HAP-1 (cell line): ENCODE results near the gene DOCK10.

Experiments
- DNase-seq, 2 experiments: peaks; one replicate each; pipeline ENCODE4 v3.0.0-alpha.2; 2016 to 2020; ENCODE audit warnings: low spot score in 2 of 2
- H3K27me3 ChIP-seq: fragments of 250-450 bp; sonication (Bioruptor Pico); 2 replicates; pipeline ENCODE4 v1.5.1; 2020; ENCODE audit warnings: low read depth, mild to moderate bottlenecking, moderate library complexity
- H3K36me3 ChIP-seq: fragments of 250-450 bp; sonication (Bioruptor Pico); replicated peaks from 2 replicates; pipeline ENCODE4 v1.5.1; 2020; ENCODE audit warnings: mild to moderate bottlenecking
- H3K4me1 ChIP-seq: fragments of 250-450 bp; sonication (Bioruptor Pico); 2 replicates; pipeline ENCODE4 v1.5.1; 2020; ENCODE audit warnings: mild to moderate bottlenecking
- H3K4me3 ChIP-seq: fragments of 250-450 bp; sonication (Bioruptor Pico); 2 replicates; pipeline ENCODE4 v1.5.1; 2020; ENCODE audit warnings: mild to moderate bottlenecking, moderate library complexity
- H3K9me3 ChIP-seq: fragments of 250-450 bp; sonication (Bioruptor Pico); 2 replicates; pipeline ENCODE4 v1.5.1; 2020; ENCODE audit warnings: mild to moderate bottlenecking, moderate library complexity
- in situ Hi-C: fragments of 300-500 bp; cut with MboI; formaldehyde crosslinking; loops from 3 replicates; pipeline ENCODE4 v1.14.3; 2020; ENCODE audit warnings: low sequenced_read_pairs, inconsistent platforms, mixed read lengths

The DOCK10 gene

GRCh38 chr2:224885836-224886547 is 156.3 kb downstream of the DOCK10 start:
- no peaks in the 10 kb centered on the region for H3K36me3 ChIP-seq
- H3K27me3 ChIP-seq: no peaks in the 10 kb centered on the region; the same call in 1 of the 2 replicates
- in situ Hi-C loops: no loop called here
- DNase-seq: no peak
- H3K4me1 ChIP-seq: no peaks in the 10 kb centered on the region
- H3K4me3 ChIP-seq: no peak overlapping the region
- H3K9me3 ChIP-seq: no peaks in the 10 kb centered on the region

GRCh38 chr2:224885291-224885690 is 157.0 kb downstream of the DOCK10 start:
- DNase-seq: no peak
- Histone ChIP-seq H3K9me3 (no peaks in the 10 kb centered on the region), H3K4me3 (no peak overlapping the region), H3K36me3 (no peaks in the 10 kb centered on the region), H3K4me1 (no peaks in the 10 kb centered on the region), H3K27me3 (no peaks in the 10 kb centered on the region; the same call in 1 of the 2 replicates)
- in situ Hi-C loops: no loop called here

GRCh38 chr2:224884188-224884587 is 158.1 kb downstream of the DOCK10 start:
- in situ Hi-C loops: no loop called here
- no peaks in the 10 kb centered on the region for H3K4me1 ChIP-seq
- no peaks in the 10 kb centered on the region for H3K9me3 ChIP-seq
- DNase-seq: no peak
- H3K4me3 ChIP-seq: no peak overlapping the region
- no peaks in the 10 kb centered on the region for H3K36me3 ChIP-seq
- H3K27me3 ChIP-seq: no peaks in the 10 kb centered on the region; the same call in 1 of the 2 replicates

- in situ Hi-C loops: no loop called here
- Histone ChIP-seq H3K27me3 (no peaks in the 10 kb centered on the region; the same call in 1 of the 2 replicates), H3K4me1 (no peaks in the 10 kb centered on the region), H3K36me3 (no peaks in the 10 kb centered on the region), H3K4me3 (no peak overlapping the region), H3K9me3 (no peaks in the 10 kb centered on the region)
- no peak for DNase-seq
These were observed 158.6 kb downstream of the DOCK10 start for GRCh38 chr2:224883700-224884099.

GRCh38 chr2:224883172-224883516 is 159.1 kb downstream of the DOCK10 start:
- in situ Hi-C loops: no loop called here
- no peaks in the 10 kb centered on the region for H3K4me1 ChIP-seq
- no peaks in the 10 kb centered on the region for H3K36me3 ChIP-seq
- H3K4me3 ChIP-seq: no peak overlapping the region
- no peak for DNase-seq
- no peaks in the 10 kb centered on the region for H3K9me3 ChIP-seq
- H3K27me3 ChIP-seq: no peaks in the 10 kb centered on the region; the same call in 1 of the 2 replicates

GRCh38 chr2:224882291-224883171 is 159.7 kb downstream of the DOCK10 start:
- in situ Hi-C loops: no loop called here
- Histone ChIP-seq H3K4me1 (no peaks in the 10 kb centered on the region), H3K4me3 (no peak overlapping the region), H3K36me3 (no peaks in the 10 kb centered on the region), H3K9me3 (no peaks in the 10 kb centered on the region), H3K27me3 (no peaks in the 10 kb centered on the region; the same call in 1 of the 2 replicates)
- no peak for DNase-seq

GRCh38 chr2:224881846-224882245 is 160.4 kb downstream of the DOCK10 start:
- Histone ChIP-seq H3K9me3 (no peaks in the 10 kb centered on the region), H3K36me3 (no peaks in the 10 kb centered on the region), H3K4me1 (no peaks in the 10 kb centered on the region), H3K4me3 (no peak overlapping the region), H3K27me3 (no peaks in the 10 kb centered on the region; the same call in 1 of the 2 replicates)
- in situ Hi-C loops: no loop called here
- no peak for DNase-seq

GRCh38 chr2:224876522-224876921 is 165.7 kb downstream of the DOCK10 start:
- H3K27me3 ChIP-seq: no peaks in the 10 kb centered on the region
- no peak overlapping the region for H3K4me3 ChIP-seq
- H3K4me1 ChIP-seq: no peaks in the 10 kb centered on the region
- DNase-seq: no peak
- H3K9me3 ChIP-seq: no peaks in the 10 kb centered on the region
- in situ Hi-C loops: no loop called here
- H3K36me3 ChIP-seq: no peaks in the 10 kb centered on the region

- no peak overlapping the region for H3K4me3 ChIP-seq
- in situ Hi-C loops: no loop called here
These were observed 166.4 kb downstream of the DOCK10 start for GRCh38 chr2:224875841-224876240.

GRCh38 chr2:224875153-224875552 is 167.1 kb downstream of the DOCK10 start:
- no peaks in the 10 kb centered on the region for H3K36me3 ChIP-seq
- no peaks in the 10 kb centered on the region for H3K27me3 ChIP-seq

More at GRCh38 chr2:224875841-224876240, 166.4 kb downstream of the DOCK10 start:
- H3K4me1 ChIP-seq: no peaks in the 10 kb centered on the region
- H3K27me3 ChIP-seq: no peaks in the 10 kb centered on the region
- no peaks in the 10 kb centered on the region for H3K9me3 ChIP-seq
- DNase-seq: no peak
- no peaks in the 10 kb centered on the region for H3K36me3 ChIP-seq

GRCh38 chr2:224871813-224872212 is 170.5 kb downstream of the DOCK10 start:
- DNase-seq: no peak
- no peaks in the 10 kb centered on the region for H3K4me1 ChIP-seq
- no peaks in the 10 kb centered on the region for H3K36me3 ChIP-seq
- no peak overlapping the region for H3K4me3 ChIP-seq
- in situ Hi-C loops: no loop called here
- H3K9me3 ChIP-seq: no peaks in the 10 kb centered on the region
- no peaks in the 10 kb centered on the region for H3K27me3 ChIP-seq

More at GRCh38 chr2:224875153-224875552, 167.1 kb downstream of the DOCK10 start:
- Histone ChIP-seq H3K9me3 (no peaks in the 10 kb centered on the region), H3K4me1 (no peaks in the 10 kb centered on the region), H3K4me3 (no peak overlapping the region)
- DNase-seq: no peak
- in situ Hi-C loops: no loop called here

GRCh38 chr2:224870341-224870740 is 171.9 kb downstream of the DOCK10 start:
- Histone ChIP-seq H3K4me1 (no peaks in the 10 kb centered on the region), H3K9me3 (no peaks in the 10 kb centered on the region), H3K27me3 (no peaks in the 10 kb centered on the region), H3K36me3 (no peaks in the 10 kb centered on the region), H3K4me3 (no peak overlapping the region)
- in situ Hi-C loops: no loop called here
- DNase-seq: no peak

GRCh38 chr2:224869601-224870233 is 172.6 kb downstream of the DOCK10 start:
- H3K9me3 ChIP-seq: no peaks in the 10 kb centered on the region
- no peaks in the 10 kb centered on the region for H3K36me3 ChIP-seq
- H3K4me1 ChIP-seq: no peaks in the 10 kb centered on the region
- no peaks in the 10 kb centered on the region for H3K27me3 ChIP-seq
- in situ Hi-C loops: no loop called here
- H3K4me3 ChIP-seq: no peak overlapping the region
- no peak for DNase-seq

GRCh38 chr2:224865016-224865415 is 177.3 kb downstream of the DOCK10 start:
- H3K4me3 ChIP-seq: no peak overlapping the region
- H3K9me3 ChIP-seq: no peaks in the 10 kb centered on the region
- in situ Hi-C loops: no loop called here
- H3K4me1 ChIP-seq: no peaks in the 10 kb centered on the region
- H3K27me3 ChIP-seq: no peaks in the 10 kb centered on the region
- H3K36me3 ChIP-seq: no peaks in the 10 kb centered on the region
- DNase-seq: no peak
